ENCODE measurements around the gene SIRPG. TPM values are rescaled to one million over a fixed set of nuclear protein-coding genes. Genes with fewer than 3 reads are reported as not detected.

Gene SIRPG
- total RNA-seq, 2 donors from 2014 or later: not detected

DNA sequence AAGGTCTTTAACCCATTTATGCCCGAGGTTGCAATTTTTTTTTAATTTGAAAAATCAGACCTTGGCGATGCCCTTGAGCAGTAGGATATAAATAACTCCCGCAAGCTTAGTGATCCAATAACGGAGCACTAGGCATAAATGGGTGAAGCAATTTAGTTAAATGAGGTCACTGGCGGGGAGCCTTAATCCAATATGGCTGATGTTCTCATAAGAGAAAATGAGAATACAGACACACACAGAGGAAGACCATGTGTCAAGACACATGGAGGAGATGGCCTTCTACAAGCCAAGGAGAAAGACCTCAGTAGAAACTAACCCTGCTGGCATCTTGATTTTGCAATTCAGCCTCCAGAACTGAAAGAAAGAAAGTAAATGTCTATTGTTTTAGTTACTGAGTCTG is 735 bp downstream of the SIRPG start:
- H3K9me3 ChIP-seq (ENCODE audit: control insufficient read depth, low read length): no peaks in the 10 kb centered on the region
- H3K27me3 ChIP-seq (ENCODE audit: control insufficient read depth, insufficient read depth, low read length, poor library complexity, severe bottlenecking): no peaks in the 10 kb centered on the region
- no peak overlapping the region for H3K4me3 ChIP-seq (ENCODE audit: low read length)
- Mint-ChIP-seq H3K27me3 (ENCODE audit: insufficient read depth) (no peaks in the 10 kb centered on the region), H3K27ac (no peak overlapping the region), H3K9me3 (no peaks in the 10 kb centered on the region), H3K4me3 (no peak overlapping the region), H3K36me3 (ENCODE audit: low read depth) (no peaks in the 10 kb centered on the region), H3K4me1 (no peaks in the 10 kb centered on the region)
- H3K4me1 ChIP-seq (ENCODE audit: control insufficient read depth, insufficient read depth, low read length): no peaks in the 10 kb centered on the region
- WGBS, 2 experiments (ENCODE audit: insufficient coverage in 1 of 2, insufficient read length in 1 of 2): 80 to 95% methylated on average over 2 to 5 of the region's 5 CpGs
- no peak overlapping the region for H3K27ac ChIP-seq (ENCODE audit: low read depth, low read length)
- H3K9ac ChIP-seq (ENCODE audit: extremely low read depth, low read length, poor library complexity, severe bottlenecking): no peak overlapping the region
- H3K36me3 ChIP-seq (ENCODE audit: control insufficient read depth, insufficient read depth, low read length): no peaks in the 10 kb centered on the region
- DNase-seq: no peak
- TF ChIP-seq, protein P1, sequence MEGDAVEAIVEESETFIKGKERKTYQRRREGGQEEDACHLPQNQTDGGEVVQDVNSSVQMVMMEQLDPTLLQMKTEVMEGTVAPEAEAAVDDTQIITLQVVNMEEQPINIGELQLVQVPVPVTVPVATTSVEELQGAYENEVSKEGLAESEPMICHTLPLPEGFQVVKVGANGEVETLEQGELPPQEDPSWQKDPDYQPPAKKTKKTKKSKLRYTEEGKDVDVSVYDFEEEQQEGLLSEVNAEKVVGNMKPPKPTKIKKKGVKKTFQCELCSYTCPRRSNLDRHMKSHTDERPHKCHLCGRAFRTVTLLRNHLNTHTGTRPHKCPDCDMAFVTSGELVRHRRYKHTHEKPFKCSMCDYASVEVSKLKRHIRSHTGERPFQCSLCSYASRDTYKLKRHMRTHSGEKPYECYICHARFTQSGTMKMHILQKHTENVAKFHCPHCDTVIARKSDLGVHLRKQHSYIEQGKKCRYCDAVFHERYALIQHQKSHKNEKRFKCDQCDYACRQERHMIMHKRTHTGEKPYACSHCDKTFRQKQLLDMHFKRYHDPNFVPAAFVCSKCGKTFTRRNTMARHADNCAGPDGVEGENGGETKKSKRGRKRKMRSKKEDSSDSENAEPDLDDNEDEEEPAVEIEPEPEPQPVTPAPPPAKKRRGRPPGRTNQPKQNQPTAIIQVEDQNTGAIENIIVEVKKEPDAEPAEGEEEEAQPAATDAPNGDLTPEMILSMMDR (conservative IDR thresholded peaks at IDR 0.05): no peak

DNA sequence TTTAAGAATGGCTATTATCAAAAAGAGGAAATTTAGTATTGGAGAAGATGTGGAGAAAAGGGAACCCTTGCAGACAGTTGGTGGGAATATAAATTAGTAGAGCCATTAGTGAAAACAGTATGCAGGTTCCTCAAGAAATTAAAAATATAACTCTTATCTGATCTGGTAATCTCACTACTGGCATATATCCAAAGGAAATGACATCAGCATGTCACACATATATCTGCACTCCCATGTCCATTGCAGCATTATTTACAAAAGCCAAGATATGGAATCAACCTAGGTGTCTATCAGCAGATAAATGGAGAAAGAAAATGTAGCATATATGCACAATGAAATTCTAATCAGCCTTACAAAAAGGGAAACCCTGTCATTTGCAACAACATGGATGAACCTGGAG is 2.6 kb downstream of the SIRPG start:
- Histone ChIP-seq H3K4me3 (ENCODE audit: low read length) (no peak overlapping the region), H3K9me3 (ENCODE audit: control insufficient read depth, low read length) (no peaks in the 10 kb centered on the region), H3K4me1 (ENCODE audit: control insufficient read depth, insufficient read depth, low read length) (no peaks in the 10 kb centered on the region), H3K27me3 (ENCODE audit: control insufficient read depth, insufficient read depth, low read length, poor library complexity, severe bottlenecking) (no peaks in the 10 kb centered on the region), H3K9ac (ENCODE audit: extremely low read depth, low read length, poor library complexity, severe bottlenecking) (no peak overlapping the region), H3K27ac (ENCODE audit: low read depth, low read length) (no peak overlapping the region), H3K36me3 (ENCODE audit: control insufficient read depth, insufficient read depth, low read length) (no peaks in the 10 kb centered on the region)
- TF ChIP-seq, protein P1 (conservative IDR thresholded peaks at IDR 0.05): no peak
- Mint-ChIP-seq H3K4me1 (no peaks in the 10 kb centered on the region), H3K27me3 (ENCODE audit: insufficient read depth) (no peaks in the 10 kb centered on the region), H3K27ac (no peak overlapping the region), H3K9me3 (no peaks in the 10 kb centered on the region), H3K36me3 (ENCODE audit: low read depth) (no peaks in the 10 kb centered on the region), H3K4me3 (no peak overlapping the region)
- no peak for DNase-seq

DNA sequence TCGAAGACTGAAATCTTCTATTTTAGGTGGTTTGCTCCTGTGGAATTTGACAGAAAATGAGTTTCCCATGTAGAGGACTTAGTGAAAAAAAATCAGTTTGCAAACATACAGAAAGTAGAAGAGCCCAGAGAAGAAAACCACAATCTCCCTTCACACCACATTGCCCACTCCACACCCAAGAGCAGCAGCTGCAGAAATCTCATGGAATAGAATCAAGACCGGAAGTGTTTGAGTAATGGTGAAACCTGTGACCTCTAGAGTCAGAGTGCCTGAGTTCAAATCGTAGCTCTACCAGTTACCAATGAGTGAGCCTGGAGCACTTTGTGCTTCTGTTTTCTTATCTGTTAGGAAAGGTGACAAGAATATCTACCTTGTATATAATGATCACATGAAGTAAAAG is 4.6 kb downstream of the SIRPG start:
- H3K9ac ChIP-seq (ENCODE audit: extremely low read depth, low read length, poor library complexity, severe bottlenecking): no peak overlapping the region
- WGBS, 2 experiments (ENCODE audit: insufficient coverage in 1 of 2, insufficient read length in 1 of 2): 85 to 94% methylated on average over 2 to 3 of the region's 3 CpGs

More for the DNA sequence above, 4.6 kb downstream of the SIRPG start:
- no peaks in the 10 kb centered on the region for H3K4me1 ChIP-seq (ENCODE audit: control insufficient read depth, insufficient read depth, low read length)
- no peaks in the 10 kb centered on the region for H3K36me3 ChIP-seq (ENCODE audit: control insufficient read depth, insufficient read depth, low read length)
- Mint-ChIP-seq H3K27me3 (ENCODE audit: insufficient read depth) (no peaks in the 10 kb centered on the region), H3K9me3 (no peaks in the 10 kb centered on the region), H3K36me3 (ENCODE audit: low read depth) (no peaks in the 10 kb centered on the region), H3K4me1 (no peaks in the 10 kb centered on the region), H3K4me3 (no peak overlapping the region), H3K27ac (no peak overlapping the region)
- no peak overlapping the region for H3K4me3 ChIP-seq (ENCODE audit: low read length)
- no peaks in the 10 kb centered on the region for H3K9me3 ChIP-seq (ENCODE audit: control insufficient read depth, low read length)
- H3K27ac ChIP-seq (ENCODE audit: low read depth, low read length): no peak overlapping the region
- H3K27me3 ChIP-seq (ENCODE audit: control insufficient read depth, insufficient read depth, low read length, poor library complexity, severe bottlenecking): no peaks in the 10 kb centered on the region
- TF ChIP-seq, protein P1 (conservative IDR thresholded peaks at IDR 0.05): no peak
- DNase-seq: no peak

All from endodermal cell (in vitro differentiated cells).